ENCODE data around the gene CAPN2.

CAPN2 gene

DNA sequence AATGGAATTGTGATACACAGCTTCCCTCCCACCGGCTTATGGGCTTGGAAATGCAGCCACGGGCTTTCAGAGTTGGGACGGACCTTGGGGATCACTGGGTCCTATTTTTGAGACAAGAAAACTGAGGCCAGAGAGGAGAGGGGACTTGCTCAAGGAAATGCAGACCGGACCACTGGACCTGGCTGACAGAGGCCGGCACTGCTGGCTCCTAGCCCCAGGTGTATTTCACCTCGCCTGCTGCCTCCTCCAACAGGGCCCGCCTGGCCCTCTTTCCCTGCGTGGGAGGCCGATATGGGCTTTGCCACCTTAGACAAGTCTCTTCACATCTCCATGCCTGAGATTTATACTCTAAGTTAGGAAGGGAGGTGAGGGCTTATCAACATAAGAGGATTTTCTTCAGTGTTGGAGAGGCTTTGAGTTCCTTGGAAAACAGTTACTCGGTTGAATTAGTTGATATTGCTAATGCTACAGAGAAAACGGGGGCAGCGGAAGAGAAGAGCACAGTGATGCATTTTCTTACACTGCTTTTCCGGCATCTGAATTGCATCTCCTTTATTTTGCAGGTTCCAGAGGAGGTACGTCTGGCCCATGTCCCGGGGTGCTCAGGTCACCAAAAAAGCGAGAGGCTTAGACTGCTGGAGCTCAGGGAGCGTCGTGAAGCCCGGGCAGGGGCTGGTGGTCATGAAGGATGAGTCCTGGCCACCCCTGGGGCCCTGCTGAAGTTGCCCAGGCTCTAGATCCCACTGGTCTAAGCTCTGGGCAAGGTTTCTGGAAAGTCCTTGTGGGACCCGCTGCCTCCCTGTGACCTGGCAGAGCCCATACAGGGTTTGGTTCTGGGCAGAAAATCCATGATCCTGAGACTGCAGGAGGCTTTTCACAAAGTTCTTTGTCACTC, 44.7 kb downstream of the CAPN2 start:
- no peaks in the 10 kb centered on the region for H3K4me1 ChIP-seq (ENCODE audit: low read length)
- no peak overlapping the region for H3K4me3 ChIP-seq (ENCODE audit: low read length)
- H4K20me1 ChIP-seq (ENCODE audit: insufficient read depth, low read length): no peaks in the 10 kb centered on the region
- no peaks in the 10 kb centered on the region for H3K79me2 ChIP-seq (ENCODE audit: low read length)
- H3K27me3 ChIP-seq (replicated peaks; ENCODE audit: insufficient read depth, low read length): no peaks in the 10 kb centered on the region
- no peak overlapping the region for H3K4me2 ChIP-seq (ENCODE audit: low read depth, low read length)
- no peak overlapping the region for H3K9ac ChIP-seq (ENCODE audit: low read length)
- no peaks in the 10 kb centered on the region for H3K36me3 ChIP-seq (replicated peaks; ENCODE audit: insufficient read depth, low read length)
- no peaks in the 10 kb centered on the region for H3K9me2 ChIP-seq (replicated peaks; ENCODE audit: insufficient read depth, low read length)
- H3K9me3 ChIP-seq (replicated peaks; ENCODE audit: insufficient read depth, low read length): no peaks in the 10 kb centered on the region
- no peaks in the 10 kb centered on the region for H3F3A ChIP-seq (ENCODE audit: insufficient read depth, low read length)
- H2AFZ ChIP-seq (ENCODE audit: low read length): no peak overlapping the region
- DNase-seq: no peak
- H3K27ac ChIP-seq (ENCODE audit: low read length): no peak overlapping the region
- no peak for TF ChIP-seq EZH2 (optimal IDR thresholded peaks at IDR 0.05; ENCODE audit: low read depth, low read length)
- TF ChIP-seq, protein P1, sequence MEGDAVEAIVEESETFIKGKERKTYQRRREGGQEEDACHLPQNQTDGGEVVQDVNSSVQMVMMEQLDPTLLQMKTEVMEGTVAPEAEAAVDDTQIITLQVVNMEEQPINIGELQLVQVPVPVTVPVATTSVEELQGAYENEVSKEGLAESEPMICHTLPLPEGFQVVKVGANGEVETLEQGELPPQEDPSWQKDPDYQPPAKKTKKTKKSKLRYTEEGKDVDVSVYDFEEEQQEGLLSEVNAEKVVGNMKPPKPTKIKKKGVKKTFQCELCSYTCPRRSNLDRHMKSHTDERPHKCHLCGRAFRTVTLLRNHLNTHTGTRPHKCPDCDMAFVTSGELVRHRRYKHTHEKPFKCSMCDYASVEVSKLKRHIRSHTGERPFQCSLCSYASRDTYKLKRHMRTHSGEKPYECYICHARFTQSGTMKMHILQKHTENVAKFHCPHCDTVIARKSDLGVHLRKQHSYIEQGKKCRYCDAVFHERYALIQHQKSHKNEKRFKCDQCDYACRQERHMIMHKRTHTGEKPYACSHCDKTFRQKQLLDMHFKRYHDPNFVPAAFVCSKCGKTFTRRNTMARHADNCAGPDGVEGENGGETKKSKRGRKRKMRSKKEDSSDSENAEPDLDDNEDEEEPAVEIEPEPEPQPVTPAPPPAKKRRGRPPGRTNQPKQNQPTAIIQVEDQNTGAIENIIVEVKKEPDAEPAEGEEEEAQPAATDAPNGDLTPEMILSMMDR (IDR thresholded peaks at IDR 0.05; ENCODE audit: low read length): no peak
- no peak for TF ChIP-seq EZH2phosphoT487 (IDR thresholded peaks at IDR 0.05; ENCODE audit: low read length)

DNA sequence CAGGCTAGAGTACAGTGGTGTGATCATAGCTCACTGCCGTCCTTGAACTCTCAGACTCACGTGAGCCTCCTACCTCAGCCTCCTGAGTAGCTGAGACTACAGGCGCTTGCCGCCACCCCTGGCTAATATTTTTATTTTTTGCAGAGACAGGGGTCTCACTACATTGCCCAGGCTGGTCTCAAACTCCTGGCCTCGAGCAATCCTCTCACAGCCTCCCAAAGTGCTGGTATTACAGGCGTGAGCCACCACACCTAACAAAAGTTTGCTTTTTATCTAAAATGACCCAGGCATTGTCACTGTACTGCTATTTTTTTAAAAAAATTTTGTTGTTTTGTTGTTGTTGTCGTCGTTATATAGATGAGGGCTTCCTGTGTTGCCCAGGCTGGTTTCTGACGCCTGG, 46.4 kb downstream of the CAPN2 start:
- Histone ChIP-seq H3F3A (ENCODE audit: insufficient read depth, low read length) (no peaks in the 10 kb centered on the region), H3K9me3 (replicated peaks; ENCODE audit: insufficient read depth, low read length) (no peaks in the 10 kb centered on the region), H4K20me1 (ENCODE audit: insufficient read depth, low read length) (no peaks in the 10 kb centered on the region), H3K4me1 (ENCODE audit: low read length) (no peaks in the 10 kb centered on the region), H2AFZ (ENCODE audit: low read length) (no peak overlapping the region), H3K27me3 (replicated peaks; ENCODE audit: insufficient read depth, low read length) (no peaks in the 10 kb centered on the region), H3K27ac (ENCODE audit: low read length) (no peak overlapping the region), H3K4me2 (ENCODE audit: low read depth, low read length) (no peak overlapping the region), H3K9ac (ENCODE audit: low read length) (no peak overlapping the region), H3K79me2 (ENCODE audit: low read length) (no peaks in the 10 kb centered on the region), H3K4me3 (ENCODE audit: low read length) (no peak overlapping the region), H3K9me2 (replicated peaks; ENCODE audit: insufficient read depth, low read length) (no peaks in the 10 kb centered on the region), H3K36me3 (replicated peaks; ENCODE audit: insufficient read depth, low read length) (no peaks in the 10 kb centered on the region)
- TF ChIP-seq EZH2phosphoT487 (IDR thresholded peaks at IDR 0.05; ENCODE audit: low read length): no peak
- no peak for TF ChIP-seq EZH2 (optimal IDR thresholded peaks at IDR 0.05; ENCODE audit: low read depth, low read length)
- TF ChIP-seq, protein P1 (IDR thresholded peaks at IDR 0.05; ENCODE audit: low read length): no peak
- no peak for DNase-seq

DNA sequence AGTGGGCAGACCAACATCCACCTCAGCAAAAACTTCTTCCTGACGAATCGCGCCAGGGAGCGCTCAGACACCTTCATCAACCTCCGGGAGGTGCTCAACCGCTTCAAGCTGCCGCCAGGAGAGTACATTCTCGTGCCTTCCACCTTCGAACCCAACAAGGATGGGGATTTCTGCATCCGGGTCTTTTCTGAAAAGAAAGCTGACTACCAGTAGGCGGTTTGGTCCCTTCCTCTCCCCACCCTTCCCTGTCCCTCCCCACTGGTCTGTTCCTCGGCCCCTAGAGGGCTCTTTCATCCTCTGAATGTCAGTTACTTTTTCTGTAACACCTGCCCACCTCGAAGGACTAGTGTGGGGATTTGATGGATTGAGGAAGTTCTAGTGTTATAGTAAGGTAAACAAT, 46.9 kb downstream of the CAPN2 start:
- Histone ChIP-seq H3K4me3 (ENCODE audit: low read length) (no peak overlapping the region), H3K9ac (ENCODE audit: low read length) (no peak overlapping the region), H3K27ac (ENCODE audit: low read length) (no peak overlapping the region), H3K79me2 (ENCODE audit: low read length) (no peaks in the 10 kb centered on the region), H3K27me3 (replicated peaks; ENCODE audit: insufficient read depth, low read length) (no peaks in the 10 kb centered on the region), H4K20me1 (ENCODE audit: insufficient read depth, low read length) (no peaks in the 10 kb centered on the region), H3F3A (ENCODE audit: insufficient read depth, low read length) (no peaks in the 10 kb centered on the region), H3K9me3 (replicated peaks; ENCODE audit: insufficient read depth, low read length) (no peaks in the 10 kb centered on the region), H3K4me2 (ENCODE audit: low read depth, low read length) (no peak overlapping the region), H3K36me3 (replicated peaks; ENCODE audit: insufficient read depth, low read length) (no peaks in the 10 kb centered on the region), H3K4me1 (ENCODE audit: low read length) (no peaks in the 10 kb centered on the region), H3K9me2 (replicated peaks; ENCODE audit: insufficient read depth, low read length) (no peaks in the 10 kb centered on the region), H2AFZ (ENCODE audit: low read length) (no peak overlapping the region)
- TF ChIP-seq, protein P1 (IDR thresholded peaks at IDR 0.05; ENCODE audit: low read length): no peak
- TF ChIP-seq EZH2 (optimal IDR thresholded peaks at IDR 0.05; ENCODE audit: low read depth, low read length) (no peak), EZH2phosphoT487 (IDR thresholded peaks at IDR 0.05; ENCODE audit: low read length) (no peak)
- DNase-seq: no peak
